Smooth muscle cell (in vitro differentiated cells): ENCODE measurements around the gene ANKRD33B. TPM values are rescaled to one million over a fixed set of nuclear protein-coding genes. Genes with fewer than 3 reads are reported as not detected.
"Not testable (repeated sequence)": the region's sequence is repeated elsewhere in the genome, so short reads cannot be mapped to it uniquely, and the experiment has no call there.

Experiments
- DNase-seq: peaks from one replicate; lab custom pipeline; 2025; ENCODE audit not compliant: unreplicated experiment; lab: John Stamatoyannopoulos, UW
- H2AFZ ChIP-seq: fragments of 200-600 bp; sonication (generic); 2 replicates; pipeline ENCODE4 v1.6.0; 2016; ENCODE audit warnings: antibody characterized with exemption, low read depth, mild to moderate bottlenecking
- H3F3A ChIP-seq: fragments of 200-600 bp; sonication (generic); 2 replicates; pipeline ENCODE4 v1.6.0; 2017; ENCODE audit warnings: antibody characterized with exemption, low read depth
- H3K27ac ChIP-seq: fragments of 200-600 bp; sonication (generic); 2 replicates; pipeline ENCODE4 v1.5.1; 2016; ENCODE audit warnings: low read depth, mild to moderate bottlenecking
- H3K27me3 ChIP-seq: fragments of 200-600 bp; sonication (generic); 2 replicates; pipeline ENCODE4 v1.6.1; 2016; ENCODE audit warnings: low read depth, mild to moderate bottlenecking
- H3K36me3 ChIP-seq: fragments of 200-600 bp; sonication (generic); 2 replicates; pipeline ENCODE4 v1.5.1; 2016; ENCODE audit warnings: low read depth
- H3K4me1 ChIP-seq: fragments of 200-600 bp; sonication (generic); 2 replicates; pipeline ENCODE4 v1.5.1; 2016; ENCODE audit warnings: low read depth
- H3K4me2 ChIP-seq: fragments of 200-600 bp; sonication (generic); 2 replicates; pipeline ENCODE4 v1.6.0; 2016; ENCODE audit warnings: mild to moderate bottlenecking
- H3K4me3 ChIP-seq: fragments of 200-600 bp; sonication (generic); 2 replicates; pipeline ENCODE4 v1.5.1; 2016; ENCODE audit warnings: mild to moderate bottlenecking
- H3K79me2 ChIP-seq: fragments of 200-600 bp; sonication (generic); 2 replicates; pipeline ENCODE4 v1.6.0; 2016; ENCODE audit warnings: low read depth, mild to moderate bottlenecking
- H3K9ac ChIP-seq: fragments of 200-600 bp; sonication (generic); 2 replicates; pipeline ENCODE4 v1.6.0; 2016; ENCODE audit warnings: low read depth
- H3K9me3 ChIP-seq: fragments of 200-600 bp; sonication (generic); replicated peaks from 2 replicates; pipeline ENCODE4 v1.5.1; 2016; ENCODE audit warnings: low read depth
- H4K20me1 ChIP-seq: fragments of 200-600 bp; sonication (generic); 2 replicates; pipeline ENCODE4 v1.6.0; 2016; ENCODE audit warnings: low read depth
- WGBS: methylation state at CpG from one replicate; pipeline ENCODE4 v1.1.7; 2016; ENCODE audit warnings: low lambda C conversion rate; 5-methylcytosine and 5-hydroxymethylcytosine counted together
- polyA plus RNA-seq: library from polyadenylated mRNA; unstranded; fragments of >200 nt; fragmentation: Nextera tagmentation; extraction: Ambion mirVana; gene quantifications from 2 replicates; pipeline ENCODE4 v1.2.1, GENCODE V29; 2016
- total RNA-seq: library from RNA; depleted of rRNA; stranded (reverse); fragments of >200 nt; gene quantifications from 2 replicates; pipeline ENCODE4 v1.2.3, GENCODE V29; 2014
- TF ChIP-seq, protein P1 (sequence below): fragments of 200-600 bp; sonication (generic); IDR thresholded peaks from 2 replicates; pipeline ENCODE4 v1.5.1; 2017; ENCODE audit warnings: borderline replicate concordance, mild to moderate bottlenecking, antibody characterized with exemption; ENCODE audit not compliant: insufficient read depth, poor library complexity, severe bottlenecking

Gene ANKRD33B
- total and polyA plus RNA-seq, 2 experiments from 2014 or later: 1.2 to 2.2 TPM

GRCh38 chr5:10545084-10545483 lies 18.8 kb upstream of the ANKRD33B start:
- WGBS: 90% methylated on average over 8 of the region's 8 CpGs

GRCh38 chr5:10546186-10546585 lies 17.7 kb upstream of the ANKRD33B start:
- Histone ChIP-seq H3K27me3 (peaks cover 5% of the 10 kb centered on the region), H4K20me1 (no peaks in the 10 kb centered on the region), H3K27ac (no peak overlapping the region), H3K79me2 (no peaks in the 10 kb centered on the region), H2AFZ (no peak overlapping the region), H3K4me2 (no peak overlapping the region), H3K4me3 (no peak overlapping the region), H3K4me1 (peaks cover 8% of the 10 kb centered on the region), H3K9me3 (no peaks in the 10 kb centered on the region), H3K9ac (no peak overlapping the region), H3K36me3 (no peaks in the 10 kb centered on the region), H3F3A (no peaks in the 10 kb centered on the region)
- WGBS: 76% methylated on average over 7 of the region's 7 CpGs
- DNase-seq: no peak
- TF ChIP-seq, protein P1, sequence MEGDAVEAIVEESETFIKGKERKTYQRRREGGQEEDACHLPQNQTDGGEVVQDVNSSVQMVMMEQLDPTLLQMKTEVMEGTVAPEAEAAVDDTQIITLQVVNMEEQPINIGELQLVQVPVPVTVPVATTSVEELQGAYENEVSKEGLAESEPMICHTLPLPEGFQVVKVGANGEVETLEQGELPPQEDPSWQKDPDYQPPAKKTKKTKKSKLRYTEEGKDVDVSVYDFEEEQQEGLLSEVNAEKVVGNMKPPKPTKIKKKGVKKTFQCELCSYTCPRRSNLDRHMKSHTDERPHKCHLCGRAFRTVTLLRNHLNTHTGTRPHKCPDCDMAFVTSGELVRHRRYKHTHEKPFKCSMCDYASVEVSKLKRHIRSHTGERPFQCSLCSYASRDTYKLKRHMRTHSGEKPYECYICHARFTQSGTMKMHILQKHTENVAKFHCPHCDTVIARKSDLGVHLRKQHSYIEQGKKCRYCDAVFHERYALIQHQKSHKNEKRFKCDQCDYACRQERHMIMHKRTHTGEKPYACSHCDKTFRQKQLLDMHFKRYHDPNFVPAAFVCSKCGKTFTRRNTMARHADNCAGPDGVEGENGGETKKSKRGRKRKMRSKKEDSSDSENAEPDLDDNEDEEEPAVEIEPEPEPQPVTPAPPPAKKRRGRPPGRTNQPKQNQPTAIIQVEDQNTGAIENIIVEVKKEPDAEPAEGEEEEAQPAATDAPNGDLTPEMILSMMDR: no peak

More at GRCh38 chr5:10545084-10545483, 18.8 kb upstream of the ANKRD33B start:
- no peaks in the 10 kb centered on the region for H3F3A ChIP-seq
- no peak overlapping the region for H2AFZ ChIP-seq
- H3K36me3 ChIP-seq: no peaks in the 10 kb centered on the region
- no peaks in the 10 kb centered on the region for H3K4me1 ChIP-seq
- no peaks in the 10 kb centered on the region for H3K9me3 ChIP-seq
- H3K9ac ChIP-seq: no peak overlapping the region
- peaks cover 5% of the 10 kb centered on the region for H3K27me3 ChIP-seq
- TF ChIP-seq, protein P1: no peak
- H3K27ac ChIP-seq: no peak overlapping the region
- no peaks in the 10 kb centered on the region for H4K20me1 ChIP-seq
- H3K4me2 ChIP-seq: no peak overlapping the region
- no peak overlapping the region for H3K4me3 ChIP-seq
- H3K79me2 ChIP-seq: no peaks in the 10 kb centered on the region
- no peak for DNase-seq

- TF ChIP-seq, protein P1: no peak
Observed at GRCh38 chr5:10548418-10549122, 15.3 kb upstream of the ANKRD33B start.

GRCh38 chr5:10549123-10549514 lies 14.8 kb upstream of the ANKRD33B start:
- not testable (repeated sequence) for H3K9ac ChIP-seq, H3K79me2 ChIP-seq, H2AFZ ChIP-seq, DNase-seq, H4K20me1 ChIP-seq, H3K4me3 ChIP-seq, H3K27ac ChIP-seq, H3K4me2 ChIP-seq, H3K27me3 ChIP-seq, H3F3A ChIP-seq, H3K9me3 ChIP-seq, H3K36me3 ChIP-seq
- H3K4me1 ChIP-seq: peaks cover 18% of the 10 kb centered on the region
- WGBS: 96% methylated on average over 29 of the region's 30 CpGs

More at GRCh38 chr5:10548418-10549122, 15.3 kb upstream of the ANKRD33B start:
- no peak overlapping the region for H3K9ac ChIP-seq
- no peaks in the 10 kb centered on the region for H3K79me2 ChIP-seq
- no peak overlapping the region for H2AFZ ChIP-seq
- H3K27me3 ChIP-seq: peaks cover 5% of the 10 kb centered on the region
- no peak for DNase-seq
- H3F3A ChIP-seq: no peaks in the 10 kb centered on the region
- H3K36me3 ChIP-seq: no peaks in the 10 kb centered on the region
- WGBS: 96% methylated on average over 47 of the region's 48 CpGs
- H3K9me3 ChIP-seq: no peaks in the 10 kb centered on the region
- H3K27ac ChIP-seq: no peak overlapping the region
- peaks cover 18% of the 10 kb centered on the region for H3K4me1 ChIP-seq
- no peak overlapping the region for H3K4me3 ChIP-seq
- H3K4me2 ChIP-seq: no peak overlapping the region
- H4K20me1 ChIP-seq: no peaks in the 10 kb centered on the region
